VCaP (cell line): Measurements from ENCODE around the gene SERINC5.

Source experiments
- H3K27ac ChIP-seq: fragments of 450-650 bp; 2 replicates; pipeline ENCODE4 v1.5.1; 2017
- TF ChIP-seq, protein P1 (sequence below): fragments of 450-650 bp; conservative IDR thresholded peaks from 2 replicates; pipeline ENCODE4 v1.5.1; 2017; ENCODE audit warnings: mild to moderate bottlenecking, moderate library complexity

SERINC5 gene

GRCh38 chr5:80289320-80289719 is 33.5 kb upstream of the SERINC5 start:
- no peak overlapping the region for H3K27ac ChIP-seq
- TF ChIP-seq, protein P1, sequence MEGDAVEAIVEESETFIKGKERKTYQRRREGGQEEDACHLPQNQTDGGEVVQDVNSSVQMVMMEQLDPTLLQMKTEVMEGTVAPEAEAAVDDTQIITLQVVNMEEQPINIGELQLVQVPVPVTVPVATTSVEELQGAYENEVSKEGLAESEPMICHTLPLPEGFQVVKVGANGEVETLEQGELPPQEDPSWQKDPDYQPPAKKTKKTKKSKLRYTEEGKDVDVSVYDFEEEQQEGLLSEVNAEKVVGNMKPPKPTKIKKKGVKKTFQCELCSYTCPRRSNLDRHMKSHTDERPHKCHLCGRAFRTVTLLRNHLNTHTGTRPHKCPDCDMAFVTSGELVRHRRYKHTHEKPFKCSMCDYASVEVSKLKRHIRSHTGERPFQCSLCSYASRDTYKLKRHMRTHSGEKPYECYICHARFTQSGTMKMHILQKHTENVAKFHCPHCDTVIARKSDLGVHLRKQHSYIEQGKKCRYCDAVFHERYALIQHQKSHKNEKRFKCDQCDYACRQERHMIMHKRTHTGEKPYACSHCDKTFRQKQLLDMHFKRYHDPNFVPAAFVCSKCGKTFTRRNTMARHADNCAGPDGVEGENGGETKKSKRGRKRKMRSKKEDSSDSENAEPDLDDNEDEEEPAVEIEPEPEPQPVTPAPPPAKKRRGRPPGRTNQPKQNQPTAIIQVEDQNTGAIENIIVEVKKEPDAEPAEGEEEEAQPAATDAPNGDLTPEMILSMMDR: no peak

GRCh38 chr5:80288177-80288576 is 32.3 kb upstream of the SERINC5 start:
- TF ChIP-seq, protein P1: no peak
- H3K27ac ChIP-seq: no peak overlapping the region

- no peak overlapping the region for H3K27ac ChIP-seq
- TF ChIP-seq, protein P1: no peak
These were observed 28.9 kb upstream of the SERINC5 start for GRCh38 chr5:80284720-80285119.

DNA sequence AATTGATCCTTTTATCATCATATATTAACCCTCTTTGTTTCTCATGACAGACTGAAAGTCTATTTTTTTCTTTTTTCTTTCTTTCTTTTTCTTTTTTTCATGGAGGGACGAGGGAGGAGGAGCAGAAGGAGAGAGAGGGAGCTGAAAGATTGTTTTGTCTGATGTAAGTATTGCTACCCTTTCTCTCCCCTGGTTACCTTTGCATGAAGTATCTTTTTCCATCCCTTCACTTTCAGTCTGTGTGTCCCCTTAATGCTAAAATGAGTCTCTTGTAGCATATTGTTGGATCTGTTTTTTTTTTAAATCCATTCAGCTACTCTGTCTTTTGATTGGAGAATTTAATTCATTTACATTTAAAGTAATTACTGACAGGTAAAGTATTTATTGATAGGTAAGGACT is 27.5 kb upstream of the SERINC5 start:
- H3K27ac ChIP-seq: no peak overlapping the region
- TF ChIP-seq, protein P1: no peak

DNA sequence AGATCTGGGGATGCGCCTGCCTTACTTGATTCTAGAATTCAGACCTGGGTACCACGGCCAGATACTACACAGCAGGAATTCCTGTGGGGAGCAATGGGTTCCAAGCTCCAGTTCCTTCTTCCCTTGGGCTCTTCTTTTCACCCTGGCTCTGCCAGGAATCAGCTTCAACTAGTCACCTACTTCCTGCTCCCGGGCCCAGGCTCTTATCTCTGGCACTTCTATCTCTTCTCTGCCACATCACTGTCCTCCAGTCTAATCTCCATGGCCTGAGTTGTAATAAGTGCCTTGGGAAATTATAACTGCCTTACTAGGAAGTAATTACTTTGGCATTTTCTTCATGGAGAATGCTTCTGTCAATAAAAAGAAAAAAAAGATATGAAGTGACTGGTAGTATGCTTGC is 26.2 kb upstream of the SERINC5 start:
- TF ChIP-seq, protein P1: no peak
- no peak overlapping the region for H3K27ac ChIP-seq

- no peak overlapping the region for H3K27ac ChIP-seq
- TF ChIP-seq, protein P1: no peak
These were observed 21.3 kb upstream of the SERINC5 start for GRCh38 chr5:80277191-80277590.

DNA sequence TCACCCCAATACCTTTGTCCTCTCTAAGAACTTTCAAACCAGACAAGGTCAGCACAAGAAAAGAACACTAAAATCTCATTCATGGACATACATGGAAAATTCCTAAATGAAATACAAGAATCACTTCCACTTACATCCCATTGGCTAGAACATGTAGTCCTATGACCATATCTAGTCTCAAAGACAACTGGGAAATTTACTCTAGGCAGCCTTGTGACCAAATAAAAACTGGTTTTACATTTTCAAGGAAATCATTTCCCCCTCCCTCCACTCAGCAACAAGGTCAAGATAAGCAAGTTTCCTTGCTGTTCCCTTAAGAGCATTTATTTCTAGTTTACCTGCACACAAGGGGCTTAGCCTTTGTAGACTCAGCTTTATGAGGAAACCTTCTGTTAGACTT is 20.3 kb upstream of the SERINC5 start:
- TF ChIP-seq, protein P1: no peak
- H3K27ac ChIP-seq: no peak overlapping the region

DNA sequence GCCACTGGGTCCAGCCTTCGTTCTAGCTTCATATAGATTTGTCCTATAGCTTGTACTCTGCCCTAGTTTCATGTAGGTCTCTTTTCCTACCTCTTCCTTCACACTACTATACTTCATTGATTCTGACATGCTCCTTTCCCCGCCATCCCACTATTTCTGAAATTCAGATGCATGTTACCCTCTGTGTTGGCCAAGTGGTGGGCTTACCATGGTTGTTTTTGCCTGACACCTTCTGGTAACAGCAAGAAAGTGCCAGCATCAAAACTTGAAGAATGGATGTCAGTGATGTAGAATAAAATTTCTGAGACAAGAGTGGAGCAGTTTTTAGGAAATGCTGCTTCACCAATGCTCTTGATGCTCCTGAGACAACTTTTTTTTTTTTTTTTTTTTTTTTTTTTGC is 19.5 kb upstream of the SERINC5 start:
- TF ChIP-seq, protein P1: peak; percentile 55
- no peak overlapping the region for H3K27ac ChIP-seq

GRCh38 chr5:80270543-80270942 is 14.7 kb upstream of the SERINC5 start:
- peak overlapping the region; percentile 69 for H3K27ac ChIP-seq
